GM23338 (cell line): ENCODE data around the gene BICDL2. TPM values are rescaled to one million over a fixed set of nuclear protein-coding genes. Genes with fewer than 3 reads are reported as not detected.
A peak's percentile ranks its signal among the peaks of the same experiment; 100 is the strongest.

ENCODE experiments used
- ATAC-seq: fragments of 200-7000 bp; cut with Tn5 transposase; 3 replicates; pipeline ENCODE4 v1.9.1; 2020
- DNase-seq: peaks from one replicate; pipeline ENCODE4 v3.0.0-alpha.2; 2015; ENCODE audit warnings: low spot score
- H2AFZ ChIP-seq: fragments of 200-600 bp; sonication (generic); 2 replicates; pipeline ENCODE4 v1.8.0; 2016; ENCODE audit warnings: antibody characterized with exemption, mild to moderate bottlenecking, moderate library complexity
- H3F3A ChIP-seq: fragments of 200-600 bp; sonication (generic); replicated peaks from 2 replicates; pipeline ENCODE4 v1.8.0; 2017; ENCODE audit warnings: antibody characterized with exemption, mixed run types, low read depth
- H3K27ac ChIP-seq: fragments of 200-600 bp; sonication (generic); 2 replicates; pipeline ENCODE4 v1.6.1; 2016; ENCODE audit warnings: low read depth
- H3K27me3 ChIP-seq: fragments of 200-600 bp; sonication (generic); 2 replicates; pipeline ENCODE4 v1.8.0; 2016; ENCODE audit warnings: mild to moderate bottlenecking, mixed run types, moderate library complexity; ENCODE audit not compliant: insufficient read depth
- H3K36me3 ChIP-seq: fragments of 200-600 bp; sonication (generic); 2 replicates; pipeline ENCODE4 v1.8.0; 2016; ENCODE audit warnings: mild to moderate bottlenecking; ENCODE audit not compliant: insufficient read depth
- H3K4me1 ChIP-seq: fragments of 200-600 bp; sonication (generic); 2 replicates; pipeline ENCODE4 v1.8.0; 2016; ENCODE audit warnings: mild to moderate bottlenecking, moderate library complexity; ENCODE audit not compliant: insufficient read depth
- H3K4me2 ChIP-seq: fragments of 200-600 bp; sonication (generic); 2 replicates; pipeline ENCODE4 v1.7.1; 2017; ENCODE audit warnings: mixed run types
- H3K4me3 ChIP-seq: fragments of 200-600 bp; sonication (generic); 2 replicates; pipeline ENCODE4 v1.6.1; 2016; ENCODE audit warnings: mixed run types
- H3K79me2 ChIP-seq: fragments of 200-600 bp; sonication (generic); replicated peaks from 2 replicates; pipeline ENCODE4 v1.8.0; 2017; ENCODE audit warnings: mild to moderate bottlenecking; ENCODE audit not compliant: insufficient read depth
- H3K9me2 ChIP-seq: fragments of 200-600 bp; sonication (generic); 2 replicates; pipeline ENCODE4 v1.8.0; 2017; ENCODE audit not compliant: insufficient read depth
- H4K20me1 ChIP-seq: fragments of 200-600 bp; sonication (generic); replicated peaks from 2 replicates; pipeline ENCODE4 v1.8.0; 2017; ENCODE audit warnings: mild to moderate bottlenecking; ENCODE audit not compliant: insufficient read depth
- H3K27ac Mint-ChIP-seq: 2 replicates; pipeline ENCODE4 v1.8.0; 2020; ENCODE audit warnings: inconsistent platforms, mild to moderate bottlenecking, moderate library complexity, mixed read lengths
- H3K27me3 Mint-ChIP-seq: 3 replicates; pipeline ENCODE4 v1.8.0; 2022; ENCODE audit warnings: low read depth, mild to moderate bottlenecking, moderate library complexity, mixed read lengths, inconsistent platforms; ENCODE audit not compliant: insufficient read depth, poor library complexity
- H3K36me3 Mint-ChIP-seq: 3 replicates; pipeline ENCODE4 v1.8.0; 2021; ENCODE audit warnings: low read depth, mild to moderate bottlenecking, inconsistent platforms, moderate library complexity, mixed read lengths
- H3K4me1 Mint-ChIP-seq: 3 replicates; pipeline ENCODE4 v1.8.0; 2020; ENCODE audit warnings: mild to moderate bottlenecking, inconsistent platforms, mixed read lengths
- H3K4me3 Mint-ChIP-seq: 3 replicates; pipeline ENCODE4 v1.8.0; 2021; ENCODE audit warnings: moderate library complexity, mild to moderate bottlenecking, inconsistent platforms, mixed read lengths
- H3K9me3 Mint-ChIP-seq: 3 replicates; pipeline ENCODE4 v1.8.0; 2020; ENCODE audit warnings: moderate library complexity, mild to moderate bottlenecking, inconsistent platforms, mixed read lengths
- CREB1 ChIP-seq: fragments of 250-450 bp; sonication (Bioruptor Pico); IDR thresholded peaks from 2 replicates; pipeline ENCODE4 v1.5.0; 2020; ENCODE audit warnings: low read depth, mild to moderate bottlenecking, moderate library complexity
- CTCF ChIP-seq, 2 experiments: fragments of 200-600 bp in 1 of 2; sonication (generic) in 1 of 2; conservative IDR thresholded peaks; 2 replicates each; pipeline versions ENCODE4 v1.5.1 to v1.6.1; 2016 to 2017; ENCODE audit warnings: antibody characterized with exemption in 2 of 2, low read depth in 2 of 2, mild to moderate bottlenecking in 2 of 2, moderate library complexity in 1 of 2
- EZH2phosphoT487 ChIP-seq: fragments of 200-600 bp; sonication (generic); IDR thresholded peaks from one replicate; pipeline ENCODE4 v1.8.1; 2018; ENCODE audit warnings: antibody characterized with exemption; ENCODE audit not compliant: unreplicated experiment
- JUNB ChIP-seq: IDR thresholded peaks from one replicate; pipeline ENCODE4 v1.6.1; 2016; ENCODE audit warnings: antibody characterized with exemption; ENCODE audit not compliant: unreplicated experiment
- NANOG ChIP-seq: IDR thresholded peaks from 2 replicates; pipeline ENCODE4 v1.6.1; 2016; ENCODE audit warnings: antibody characterized with exemption, borderline replicate concordance
- POLR2AphosphoS5 ChIP-seq: IDR thresholded peaks from 2 replicates; pipeline ENCODE4 v1.6.1; 2016; ENCODE audit warnings: antibody characterized with exemption, low read depth
- REST ChIP-seq: IDR thresholded peaks from one replicate; pipeline ENCODE4 v1.6.1; 2018; ENCODE audit warnings: antibody characterized with exemption; ENCODE audit not compliant: unreplicated experiment
- ZNF114 ChIP-seq: fragments of 250-450 bp; sonication (Bioruptor Pico); IDR thresholded peaks from 2 replicates; pipeline ENCODE4 v1.5.0; 2020; ENCODE audit warnings: mild to moderate bottlenecking, moderate library complexity
- ZNF462 ChIP-seq: fragments of 250-450 bp; sonication (Bioruptor Pico); IDR thresholded peaks from 2 replicates; pipeline ENCODE4 v1.5.0; 2020; ENCODE audit warnings: mild to moderate bottlenecking, moderate library complexity
- polyA plus RNA-seq: library from polyadenylated mRNA; unstranded; fragments of >200 nt; fragmentation: Nextera tagmentation; extraction: Ambion mirVana; gene quantifications from 2 replicates; pipeline ENCODE4 v1.2.1, GENCODE V29; 2016
- total RNA-seq: library from RNA; depleted of rRNA; stranded (reverse); fragments of >200 nt; shearing (Covaris generic); gene quantifications from 2 replicates; pipeline ENCODE4 v1.2.3, GENCODE V29; 2014

The BICDL2 gene
- total and polyA plus RNA-seq, 2 experiments from 2014 or later = 12.7 to 18.4 TPM

GRCh38 chr16:2981177-2981898 lies 55.4 kb downstream of the BICDL2 start:
- peaks cover 15% of the 10 kb centered on the region for H3K36me3 Mint-ChIP-seq
- Histone ChIP-seq H3F3A (peaks cover 19% of the 10 kb centered on the region), H4K20me1 (peaks cover 8% of the 10 kb centered on the region; the same call in 1 of the 2 replicates), H2AFZ (no peak overlapping the region), H3K27me3 (no peaks in the 10 kb centered on the region), H3K4me2 (peak overlapping the region; percentile 92), H3K27ac (peak overlapping the region; percentile 96), H3K4me1 (peaks cover 22% of the 10 kb centered on the region), H3K79me2 (peaks cover 14% of the 10 kb centered on the region), H3K36me3 (0 out of 2 replicates have a peak, but pooled peaks cover 3% of the 10 kb centered on the region), H3K4me3 (peak overlapping the region; percentile 86), H3K9me2 (no peaks in the 10 kb centered on the region)
- H3K4me1 Mint-ChIP-seq = peaks cover 22% of the 10 kb centered on the region
- ATAC-seq = peak; percentile 15
- DNase-seq = peak; percentile 60
- peaks cover 17% of the 10 kb centered on the region for H3K27me3 Mint-ChIP-seq
- peak overlapping the region; percentile 84 for H3K27ac Mint-ChIP-seq
- TF ChIP-seq REST (no peak), CTCF (conservative IDR thresholded peaks at IDR 0.05; ENCODE audit: low read depth in 2 of 2) (no peak), NANOG (no peak), CREB1 (CRISPR knock-in tag) (no peak), POLR2AphosphoS5 (no peak), JUNB (no peak), ZNF114 (CRISPR knock-in tag) (no peak), ZNF462 (CRISPR knock-in tag) (no peak), EZH2phosphoT487 (no peak)
- peaks cover 2% of the 10 kb centered on the region; the same call in 2 of the 3 replicates for H3K9me3 Mint-ChIP-seq
- peak overlapping the region; percentile 85 for H3K4me3 Mint-ChIP-seq
